ENCODE results near the gene TNFRSF19. TPM values are rescaled to one million over a fixed set of nuclear protein-coding genes. Genes with fewer than 3 reads are reported as not detected.
"Not testable (repeated sequence)": the region's sequence is repeated elsewhere in the genome, so short reads cannot be mapped to it uniquely, and the experiment has no call there.

The TNFRSF19 gene
- total RNA-seq = 41.6 TPM
- long read RNA-seq, partial matches to known transcripts = 11 of 19 reads
- long read RNA-seq, other reads (novel, unspliced or antisense) = 6 of 19 reads

GRCh38 chr13:23570099-23570920, at the start of gene TNFRSF19:
TSS of gene TNFRSF19 (plus strand) at chr13:23570412. CDS start at chr13:23590184, 19,772 bp downstream.
- peak; percentile 61 for DNase-seq
- intact Hi-C loops (cut with micrococcal nuclease) = loop anchor here (5.0 to 10.0 kb wide), 2 partner anchors 56 to 103 kb away; no protein-coding TSS in a partner anchor
- ATAC-seq = peak; percentile 88

GRCh38 chr13:23529926-23530325, 40.3 kb upstream of the TNFRSF19 start:
- ATAC-seq; intact Hi-C loops (cut with micrococcal nuclease): not testable (repeated sequence)

GRCh38 chr13:23531446-23531845, 38.8 kb upstream of the TNFRSF19 start:
- ATAC-seq (no peak), DNase-seq (no peak)
- intact Hi-C loops (cut with micrococcal nuclease) = no loop called here

More at GRCh38 chr13:23529926-23530325, 40.3 kb upstream of the TNFRSF19 start:
- DNase-seq = not testable (repeated sequence)

- no peak for DNase-seq
- intact Hi-C loops (cut with micrococcal nuclease) = no loop called here
- no peak for ATAC-seq
Measured at GRCh38 chr13:23534090-23534489, 36.1 kb upstream of the TNFRSF19 start.

- no peak for ATAC-seq
- intact Hi-C loops (cut with micrococcal nuclease) = no loop called here
Measured at GRCh38 chr13:23541221-23541824, 28.9 kb upstream of the TNFRSF19 start.

GRCh38 chr13:23544668-23545067, 25.5 kb upstream of the TNFRSF19 start:
- ATAC-seq = no peak
- intact Hi-C loops (cut with micrococcal nuclease) = no loop called here
- no peak for DNase-seq

More at GRCh38 chr13:23541221-23541824, 28.9 kb upstream of the TNFRSF19 start:
- no peak for DNase-seq

- ATAC-seq (peak; percentile 77), DNase-seq (peak; percentile 82)
- intact Hi-C loops (cut with micrococcal nuclease) = no loop called here
Measured at GRCh38 chr13:23547000-23547590, 23.1 kb upstream of the TNFRSF19 start.

GRCh38 chr13:23549724-23550123, 20.5 kb upstream of the TNFRSF19 start:
- DNase-seq (no peak), ATAC-seq (peak; percentile 69)
- intact Hi-C loops (cut with micrococcal nuclease) = no loop called here

GRCh38 chr13:23550163-23550562, 20.0 kb upstream of the TNFRSF19 start:
- DNase-seq (no peak), ATAC-seq (peak; percentile 15)
- intact Hi-C loops (cut with micrococcal nuclease) = no loop called here

GRCh38 chr13:23551213-23552008, 18.8 kb upstream of the TNFRSF19 start:
- ATAC-seq (peak; percentile 7), DNase-seq (no peak)
- intact Hi-C loops (cut with micrococcal nuclease) = no loop called here

GRCh38 chr13:23552171-23552570, 18.0 kb upstream of the TNFRSF19 start:
- DNase-seq = no peak
- intact Hi-C loops (cut with micrococcal nuclease) = no loop called here
- ATAC-seq = peak; percentile 29

GRCh38 chr13:23552661-23553060, 17.6 kb upstream of the TNFRSF19 start:
- DNase-seq (no peak), ATAC-seq (no peak)
- intact Hi-C loops (cut with micrococcal nuclease) = no loop called here

- intact Hi-C loops (cut with micrococcal nuclease) = no loop called here
- no peak for ATAC-seq
- DNase-seq = no peak
Measured at GRCh38 chr13:23554000-23554399, 16.2 kb upstream of the TNFRSF19 start.

- no peak for ATAC-seq
- DNase-seq = no peak
- intact Hi-C loops (cut with micrococcal nuclease) = no loop called here
Measured at GRCh38 chr13:23557043-23557442, 13.2 kb upstream of the TNFRSF19 start.

- no peak for ATAC-seq
- no peak for DNase-seq
- intact Hi-C loops (cut with micrococcal nuclease) = no loop called here
Measured at GRCh38 chr13:23557733-23558132, 12.5 kb upstream of the TNFRSF19 start.

- peak; percentile 75 for DNase-seq
- peak; percentile 90 for ATAC-seq
- intact Hi-C loops (cut with micrococcal nuclease) = no loop called here
Measured at GRCh38 chr13:23558675-23559536, 11.3 kb upstream of the TNFRSF19 start.

GRCh38 chr13:23560571-23561089, 9.6 kb upstream of the TNFRSF19 start:
- no peak for DNase-seq
- intact Hi-C loops (cut with micrococcal nuclease) = no loop called here
- no peak for ATAC-seq

GRCh38 chr13:23561261-23561660, 9.0 kb upstream of the TNFRSF19 start:
- intact Hi-C loops (cut with micrococcal nuclease) = no loop called here
- ATAC-seq = peak; percentile 65

More at GRCh38 chr13:23561261-23561660, 9.0 kb upstream of the TNFRSF19 start:
- no peak for DNase-seq

Data from left ventricle myocardium superior (tissue), 1 donor.